HG03439 (cell line): ENCODE results near the gene TSPAN9.

ENCODE experiments used
- ATAC-seq: cut with Tn5 transposase; IDR thresholded peaks from one replicate; pipeline ENCODE4 v1.9.1; 2021; ENCODE audit warnings: mild to moderate bottlenecking, moderate library complexity; ENCODE audit not compliant: unreplicated experiment

The TSPAN9 gene

GRCh38 chr12:3120701-3121100, 43.5 kb downstream of the TSPAN9 start:
- ATAC-seq: no peak

DNA sequence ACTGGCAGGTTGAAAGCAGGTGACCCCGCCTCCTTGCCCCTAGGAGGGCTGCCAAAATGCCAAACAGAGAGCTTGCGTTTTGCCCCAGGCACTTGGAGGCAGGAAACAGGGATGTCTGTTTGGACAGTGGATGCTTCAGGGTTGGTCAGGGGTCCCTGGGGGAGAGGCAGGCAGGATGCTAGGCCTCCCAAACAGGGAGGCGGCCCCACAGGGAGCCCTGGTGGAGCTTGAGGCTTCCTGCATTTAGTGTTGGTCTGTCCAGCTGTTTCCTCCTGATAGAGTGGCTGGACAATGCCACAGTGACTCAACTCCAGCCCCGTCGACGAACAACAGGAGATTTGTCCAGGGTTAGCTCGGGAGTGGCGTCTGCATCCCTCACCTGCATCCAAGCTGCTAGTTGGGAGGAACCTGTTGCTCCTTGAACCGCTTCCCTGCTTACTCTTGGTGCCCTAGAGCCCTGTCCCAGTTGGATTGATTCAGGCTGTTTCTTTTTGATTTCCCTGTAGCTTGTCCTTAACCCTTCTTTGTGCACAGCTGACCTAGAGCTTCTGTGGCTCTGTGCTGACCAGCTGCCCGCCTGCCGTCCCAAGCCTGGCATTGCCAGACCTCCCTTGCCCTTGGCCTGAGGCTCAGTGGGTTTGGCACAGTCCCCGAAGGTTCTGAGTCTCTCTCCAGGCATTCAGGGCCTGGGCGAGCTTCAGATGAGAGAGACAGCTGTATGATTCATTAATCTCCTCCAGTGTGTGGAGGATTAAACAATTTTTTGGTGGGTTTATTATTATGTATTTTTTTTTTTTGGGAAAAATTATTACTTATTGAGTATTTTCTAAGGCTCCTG, 45.9 kb downstream of the TSPAN9 start:
- no peak for ATAC-seq

GRCh38 chr12:3123729-3124128, 46.5 kb downstream of the TSPAN9 start:
- no peak for ATAC-seq

- no peak for ATAC-seq
Observed at GRCh38 chr12:3124917-3125316, 47.7 kb downstream of the TSPAN9 start.

DNA sequence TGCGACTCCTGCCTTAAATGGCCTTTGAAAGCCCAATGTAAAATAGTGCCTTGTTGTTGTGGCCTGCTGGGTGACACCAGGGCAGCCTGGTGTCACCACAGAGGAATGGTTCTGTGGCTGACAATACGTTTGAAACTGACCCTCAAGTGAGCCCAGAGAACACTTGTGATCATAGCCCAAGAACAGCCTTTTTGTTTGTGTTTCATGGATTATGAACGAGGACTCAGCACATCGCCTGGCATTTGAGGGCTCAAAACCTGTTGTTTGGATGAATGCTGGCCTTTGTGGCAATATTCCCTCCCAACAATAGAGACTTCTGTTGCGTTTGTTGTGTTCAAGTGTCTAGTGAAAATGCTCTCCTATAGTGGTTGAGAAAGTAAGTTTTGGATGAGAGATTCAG, 48.5 kb downstream of the TSPAN9 start:
- ATAC-seq: no peak

GRCh38 chr12:3127832-3128231, 50.7 kb downstream of the TSPAN9 start:
- ATAC-seq: no peak

GRCh38 chr12:3128498-3129293, 51.5 kb downstream of the TSPAN9 start:
- ATAC-seq: no peak

GRCh38 chr12:3129301-3130056, 52.3 kb downstream of the TSPAN9 start:
- no peak for ATAC-seq

- ATAC-seq: no peak
Observed at GRCh38 chr12:3130057-3130830, 53.1 kb downstream of the TSPAN9 start.

GRCh38 chr12:3131129-3131528, 54.0 kb downstream of the TSPAN9 start:
- ATAC-seq: no peak

DNA sequence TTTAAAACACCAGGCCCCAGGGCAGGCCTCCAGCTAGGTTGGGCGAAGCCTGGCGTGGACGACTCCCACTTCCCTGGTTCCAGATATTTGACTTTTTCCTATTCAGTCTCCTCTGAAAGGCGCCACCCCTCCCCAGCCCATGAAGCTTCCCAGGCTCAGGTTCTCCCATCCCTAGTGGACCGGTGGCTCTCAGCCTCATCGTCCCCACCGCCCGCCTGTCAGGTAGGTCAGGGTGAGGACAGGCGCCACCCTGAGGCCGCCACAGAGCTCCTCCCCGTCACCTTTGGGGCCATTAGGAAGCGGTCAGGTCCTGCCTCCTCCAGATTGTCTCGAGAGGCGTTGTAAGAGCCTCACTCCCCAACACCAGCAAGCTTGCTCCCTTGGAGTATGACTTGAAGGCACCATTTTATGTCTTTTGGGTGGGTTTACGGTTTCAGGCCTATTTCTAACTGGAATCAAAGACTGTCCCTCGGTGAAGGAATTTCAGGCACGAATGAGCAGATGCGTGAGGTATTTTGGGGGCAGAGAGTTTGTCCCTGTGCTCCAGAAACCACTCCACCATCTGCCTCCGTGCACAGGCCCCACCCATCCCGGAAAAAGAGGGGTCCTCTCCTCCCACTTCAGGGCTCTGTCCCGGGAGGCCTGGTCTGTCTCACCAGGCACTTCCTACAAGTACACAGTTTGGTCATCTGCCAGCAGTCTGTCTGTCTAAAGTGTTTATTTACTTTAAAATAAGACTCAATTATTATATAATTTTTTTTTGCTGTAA, 55.6 kb downstream of the TSPAN9 start:
- no peak for ATAC-seq

DNA sequence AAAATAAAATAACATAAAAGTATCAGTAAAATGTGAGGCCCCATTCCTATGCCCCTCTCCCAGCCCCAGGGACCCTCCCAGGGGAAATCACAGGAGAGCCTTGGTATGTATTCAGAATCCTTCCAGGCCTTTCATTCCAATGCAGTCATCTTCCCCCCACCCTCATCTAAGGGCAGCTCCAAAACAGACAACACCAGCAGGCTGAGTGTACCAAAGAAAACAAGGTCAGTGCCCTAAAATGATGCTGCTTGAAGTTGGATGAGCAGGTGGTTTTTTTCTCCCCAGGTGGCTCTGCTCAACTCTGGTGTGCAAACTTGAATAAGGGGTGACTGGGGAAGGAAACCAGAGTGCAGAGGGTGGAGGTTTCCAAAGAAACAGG, 56.2 kb downstream of the TSPAN9 start:
- ATAC-seq: no peak

DNA sequence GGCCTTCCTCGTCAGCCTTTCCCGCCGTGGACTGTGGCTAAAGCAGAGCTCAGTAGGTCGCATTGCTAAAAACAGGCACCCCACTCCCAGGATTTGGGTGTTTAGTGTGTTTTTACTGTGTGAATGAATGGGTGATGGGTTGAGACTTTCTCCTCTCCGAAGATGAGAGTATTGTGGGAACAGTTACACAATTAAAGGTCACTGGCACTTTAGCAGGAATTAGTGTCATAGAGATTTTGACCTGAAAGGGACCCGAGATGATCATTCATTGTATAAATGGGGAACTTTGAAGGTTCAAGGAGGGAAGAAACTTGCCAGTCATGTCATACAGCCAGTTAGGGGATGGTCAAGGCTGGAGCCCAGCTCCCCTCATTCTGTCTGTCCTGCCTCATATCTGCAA, 56.9 kb downstream of the TSPAN9 start:
- no peak for ATAC-seq

- ATAC-seq: no peak
Observed at GRCh38 chr12:3134526-3135135, 57.5 kb downstream of the TSPAN9 start.

GRCh38 chr12:3135522-3136461, 58.6 kb downstream of the TSPAN9 start:
- no peak for ATAC-seq

GRCh38 chr12:3136641-3137267, 59.6 kb downstream of the TSPAN9 start:
- ATAC-seq: no peak

DNA sequence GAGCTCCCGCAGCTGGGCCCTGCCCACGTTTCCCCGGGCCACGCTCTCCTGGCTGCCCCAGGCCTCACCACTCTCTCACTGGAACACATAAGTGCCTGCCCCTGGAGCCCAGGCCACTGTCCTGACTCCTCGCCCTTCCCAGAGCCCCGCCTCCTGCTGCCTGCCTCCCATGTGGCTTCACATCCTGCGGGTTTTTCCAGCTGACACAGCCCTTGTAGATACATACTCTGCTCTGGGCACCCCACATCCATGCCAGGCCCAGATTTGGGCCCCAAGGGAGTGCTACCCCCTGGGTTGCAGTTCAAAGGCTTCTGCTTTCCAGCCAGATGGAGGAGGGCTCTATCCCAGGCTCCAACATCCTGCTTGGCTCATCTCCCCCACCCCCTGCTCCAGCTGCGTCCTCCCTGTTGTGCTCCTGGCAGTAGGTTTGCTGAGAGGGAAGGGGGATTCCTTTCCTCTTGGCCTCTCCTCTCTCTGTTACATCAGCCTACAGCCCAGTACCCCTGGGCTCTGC, 60.1 kb downstream of the TSPAN9 start:
- ATAC-seq: no peak
